Panc1 (cell line): ENCODE data around the gene SLC4A5. TPM values are rescaled to one million over a fixed set of nuclear protein-coding genes. Genes with fewer than 3 reads are reported as not detected.

Experiments used
- ATAC-seq: fragments of 200-7000 bp; cut with Tn5 transposase; 2 replicates; pipeline ENCODE4 v1.9.1; 2020; ENCODE audit warnings: mild to moderate bottlenecking, moderate library complexity
- BruUV-seq: library from RNA; stranded (reverse); fragments of 400-500 nt; replicated peaks from 2 replicates; lab custom pipeline; 2021; lab: Mats Ljungman, UMichigan
- CTCF ChIA-PET: fragments of 300-600 bp; sonication (Branson Sonifier 250); formaldehyde crosslinking; loops from one replicate; lab custom pipeline; 2022; ENCODE audit warnings: antibody characterized with exemption; lab: Charles Lee
- POLR2A ChIA-PET: fragments of 300-600 bp; sonication (Branson Sonifier 250); formaldehyde crosslinking; loops from one replicate; lab custom pipeline; 2022; ENCODE audit warnings: antibody characterized with exemption; lab: Charles Lee
- DNase-seq: peaks from one replicate; pipeline ENCODE4 v3.0.0-alpha.2; 2010; ENCODE audit warnings: low read depth, low spot score
- H3K27ac ChIP-seq: 2 replicates; pipeline ENCODE4 v1.5.1; 2011; ENCODE audit warnings: mild to moderate bottlenecking, low read length, inconsistent platforms
- H3K27me3 ChIP-seq: fragments of 200-500 bp; sonication (Bioruptor generic); 2 replicates; pipeline ENCODE4 v1.6.0; 2014; ENCODE audit warnings: low read length, inconsistent platforms; ENCODE audit not compliant: control insufficient read depth, insufficient read depth
- H3K36me3 ChIP-seq: fragments of 200-500 bp; sonication (Bioruptor generic); 2 replicates; pipeline ENCODE4 v1.5.1; 2014; ENCODE audit warnings: inconsistent platforms, mild to moderate bottlenecking, low read length, moderate library complexity; ENCODE audit not compliant: control insufficient read depth, insufficient read depth
- H3K4me1 ChIP-seq: 2 replicates; pipeline ENCODE4 v1.5.1; 2011; ENCODE audit warnings: inconsistent platforms, mild to moderate bottlenecking, low read length, moderate library complexity; ENCODE audit not compliant: control insufficient read depth, insufficient read depth
- H3K4me3 ChIP-seq, 2 experiments: 2 replicates each; pipeline ENCODE4 v1.5.1; 2011 to 2012; ENCODE audit warnings: low read depth in 2 of 2, low read length in 2 of 2, mild to moderate bottlenecking in 2 of 2, inconsistent platforms in 1 of 2, moderate library complexity in 1 of 2
- H3K9me3 ChIP-seq: fragments of 200-500 bp; sonication (Bioruptor generic); 2 replicates; pipeline ENCODE4 v1.5.1; 2014; ENCODE audit warnings: low read depth, mild to moderate bottlenecking, inconsistent platforms, low read length, moderate library complexity; ENCODE audit not compliant: control insufficient read depth, insufficient read depth
- CTCF ChIP-seq: fragments of 450-650 bp; IDR thresholded peaks from 2 replicates; pipeline ENCODE4 v1.5.1; 2017; ENCODE audit warnings: mild to moderate bottlenecking
- POLR2AphosphoS5 ChIP-seq: IDR thresholded peaks from 2 replicates; pipeline ENCODE4 v1.6.1; 2012; ENCODE audit warnings: mild to moderate bottlenecking, low read depth, low read length, moderate library complexity
- REST ChIP-seq, 2 experiments: IDR thresholded peaks; 2 replicates each; pipeline ENCODE4 v1.6.1; 2011 to 2012; ENCODE audit warnings: low read depth in 2 of 2, control low read depth in 1 of 2, low read length in 1 of 2, mild to moderate bottlenecking in 1 of 2, moderate library complexity in 1 of 2; ENCODE audit not compliant: insufficient read depth in 1 of 2
- SIN3A ChIP-seq: IDR thresholded peaks from 2 replicates; pipeline ENCODE4 v1.6.1; 2012; ENCODE audit warnings: low read depth, mild to moderate bottlenecking, low read length, moderate library complexity, borderline replicate concordance; ENCODE audit not compliant: insufficient read depth
- TCF7L2 ChIP-seq: IDR thresholded peaks from 2 replicates; pipeline ENCODE4 v1.6.1; 2011; ENCODE audit warnings: mild to moderate bottlenecking, low read depth, low read length, inconsistent platforms
- in situ Hi-C: cut with HindIII; loops from 2 replicates; pipeline ENCODE4 v1.10.0; 2016; ENCODE audit warnings: low sequenced_read_pairs, low pct_unique_long_range_greater_than_20kb
- intact Hi-C: fragments of 100-400 bp; cut with micrococcal nuclease; formaldehyde crosslinking; loops from one replicate; pipeline ENCODE4 v1.10.0; 2022; ENCODE audit not compliant: unreplicated experiment
- total RNA-seq: library from RNA; stranded (reverse); gene quantifications from one replicate; pipeline ENCODE4 v1.2.1, GENCODE V29; 2021; ENCODE audit not compliant: unreplicated experiment

The SLC4A5 gene
- total RNA-seq, 1 experiment from 2014 or later, result 1.2 TPM

- no peaks in the 10 kb centered on the region for H3K4me1 ChIP-seq
- DNase-seq, result no peak
- POLR2A ChIA-PET, result no interaction called here
- intact Hi-C loops, result no loop called here
- H3K36me3 ChIP-seq, result no peaks in the 10 kb centered on the region
- H3K4me3 ChIP-seq, result no peak overlapping the region
- ATAC-seq, result no peak
- TF ChIP-seq SIN3A (no peak), REST (IDR thresholded peaks at IDR 0.05; ENCODE audit: insufficient read depth in 1 of 2, low read depth in 2 of 2, low read length in 1 of 2) (no peak), TCF7L2 (no peak), POLR2AphosphoS5 (no peak), CTCF (no peak)
- in situ Hi-C loops, result no loop called here
- peaks cover 4% of the 10 kb centered on the region; the same call in 1 of the 2 replicates for H3K27me3 ChIP-seq
- H3K9me3 ChIP-seq, result no peaks in the 10 kb centered on the region
- no TSS peak for BruUV-seq
- no peak overlapping the region for H3K27ac ChIP-seq
- CTCF ChIA-PET, result no interaction called here
Observed at GRCh38 chr2:74278176-74278575, 65.0 kb downstream of the SLC4A5 start.

GRCh38 chr2:74275228-74275627 lies 68.0 kb downstream of the SLC4A5 start:
- POLR2A ChIA-PET, result interaction anchor here (0.5 kb wide), 1 partner anchor 17 kb away, joined by 8 read pairs; no protein-coding TSS in a partner anchor
- H3K36me3 ChIP-seq, result no peaks in the 10 kb centered on the region
- TF ChIP-seq SIN3A (no peak), TCF7L2 (no peak), POLR2AphosphoS5 (no peak), CTCF (no peak), REST (IDR thresholded peaks at IDR 0.05; ENCODE audit: insufficient read depth in 1 of 2, low read depth in 2 of 2, low read length in 1 of 2) (no peak)
- no peaks in the 10 kb centered on the region for H3K9me3 ChIP-seq
- intact Hi-C loops (no loop called here), in situ Hi-C loops (no loop called here)
- H3K4me1 ChIP-seq, result no peaks in the 10 kb centered on the region
- H3K27ac ChIP-seq, result no peak overlapping the region
- H3K27me3 ChIP-seq, result peaks cover 4% of the 10 kb centered on the region; the same call in 1 of the 2 replicates
- no TSS peak for BruUV-seq
- H3K4me3 ChIP-seq, result no peak overlapping the region
- no peak for ATAC-seq
- no peak for DNase-seq
- CTCF ChIA-PET, result no interaction called here
